Prostate gland (tissue), 2 donors: ENCODE results near the gene MINDY1. TPM values are rescaled to one million over a fixed set of nuclear protein-coding genes. Genes with fewer than 3 reads are reported as not detected.

Experiments used
- DNase-seq: peaks from one replicate; pipeline ENCODE4 v3.0.0-alpha.2; 2019; ENCODE audit warnings: low spot score
- H3K27ac ChIP-seq, 2 donors: fragments of 200-600 bp; sonication (generic); 2 replicates each; pipeline ENCODE4 v1.5.1; 2017 to 2019
- H3K27me3 ChIP-seq: fragments of 200-600 bp; sonication (generic); replicated peaks from 2 replicates; pipeline ENCODE4 v1.5.1; 2019; ENCODE audit not compliant: insufficient read depth
- H3K36me3 ChIP-seq, 2 donors: fragments of 200-600 bp; sonication (generic); 1 replicate in 1 of 2; 2 replicates in 1 of 2; pipeline versions ENCODE4 v1.5.1 to v1.8.1; 2017 to 2019
- H3K4me1 ChIP-seq: fragments of 200-600 bp; sonication (generic); replicated peaks from 2 replicates; pipeline ENCODE4 v1.5.1; 2019
- H3K4me3 ChIP-seq, 2 donors: fragments of 200-600 bp; sonication (generic); 2 replicates each; pipeline ENCODE4 v1.5.1; 2017 to 2019
- H3K9me3 ChIP-seq: fragments of 200-600 bp; sonication (generic); 2 replicates; pipeline ENCODE4 v1.5.1; 2017
- CTCF ChIP-seq, 4 experiments: fragments of 200-600 bp in 2 of 4; fragments of 450-650 bp in 2 of 4; sonication (generic) in 2 of 4; IDR thresholded peaks; 1 replicate in 3 of 4; 2 replicates in 1 of 4; pipeline ENCODE4 v1.5.1; 2016 to 2019; ENCODE audit warnings: antibody characterized with exemption in 4 of 4, mild to moderate bottlenecking in 2 of 4, moderate library complexity in 2 of 4
- POLR2A ChIP-seq: fragments of 450-650 bp; IDR thresholded peaks from one replicate; pipeline ENCODE4 v1.6.1; 2016; ENCODE audit warnings: antibody characterized with exemption, mild to moderate bottlenecking
- POLR2AphosphoS5 ChIP-seq: sonication (generic); formaldehyde crosslinking; IDR thresholded peaks from one replicate; pipeline ENCODE4 v1.6.1; 2017; ENCODE audit warnings: antibody characterized with exemption
- WGBS: methylation state at CpG from one replicate; pipeline ENCODE4 v1.1.5; 2018; 5-methylcytosine and 5-hydroxymethylcytosine counted together
- intact Hi-C: fragments of 100-400 bp; cut with DNase I; formaldehyde crosslinking; loops from one replicate; pipeline ENCODE4 v1.14.2; 2022
- total RNA-seq, 2 donors: library from RNA; depleted of rRNA; stranded (reverse); fragments of >200 nt; gene quantifications; one replicate each; pipeline ENCODE4 v1.1.0, GENCODE V29; 2016

MINDY1 gene
- total RNA-seq, 2 donors from 2014 or later: 26.8 to 65.4 TPM

GRCh38 chr1:151003180-151003579 lies 3.5 kb downstream of the MINDY1 start:
- TF ChIP-seq POLR2A: no peak
- no peak for TF ChIP-seq CTCF (IDR thresholded peaks at IDR 0.05)
- no peak for TF ChIP-seq POLR2AphosphoS5
- H3K36me3 ChIP-seq: peaks cover 5 to 10% of the 10 kb centered on the region in 2 donors
- peaks cover 7% of the 10 kb centered on the region for H3K4me1 ChIP-seq
- no peak overlapping the region for H3K27ac ChIP-seq
- no peak for DNase-seq
- intact Hi-C loops: no loop called here
- no peaks in the 10 kb centered on the region for H3K9me3 ChIP-seq
- H3K27me3 ChIP-seq: no peaks in the 10 kb centered on the region
- no peak overlapping the region for H3K4me3 ChIP-seq

- Histone ChIP-seq H3K27me3 (no peaks in the 10 kb centered on the region), H3K36me3 (peaks cover 6 to 10% of the 10 kb centered on the region in 2 donors), H3K9me3 (no peaks in the 10 kb centered on the region), H3K4me1 (peaks cover 7% of the 10 kb centered on the region), H3K27ac (no peak overlapping the region), H3K4me3 (no peak overlapping the region)
- no peak for TF ChIP-seq POLR2A
- TF ChIP-seq CTCF (IDR thresholded peaks at IDR 0.05): no peak
- TF ChIP-seq POLR2AphosphoS5: no peak
- intact Hi-C loops: no loop called here
- DNase-seq: no peak
- 30% methylated on average over 2 of the region's 2 CpGs for WGBS
Measured at GRCh38 chr1:151002611-151003010, 4.1 kb downstream of the MINDY1 start.

DNA sequence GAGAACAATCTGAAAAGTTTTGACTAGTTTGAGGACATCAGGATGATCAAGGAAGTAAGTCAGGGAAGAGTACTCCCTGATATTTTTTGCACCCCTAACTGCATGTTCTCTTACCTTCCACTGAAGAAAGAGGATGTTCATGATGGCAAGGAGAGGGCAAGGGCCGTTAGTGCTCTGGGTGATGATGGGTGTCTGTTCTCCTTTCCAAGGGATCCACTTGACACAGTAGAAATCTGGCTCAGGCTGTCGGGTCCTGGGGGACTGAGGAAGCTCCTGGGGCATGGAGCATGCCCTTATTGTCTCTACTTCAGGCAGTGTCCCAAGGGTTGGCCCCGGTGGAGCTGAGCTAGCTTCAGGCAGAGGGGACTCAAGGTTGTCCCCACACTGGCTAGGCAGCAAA lies 4.7 kb downstream of the MINDY1 start:
- Histone ChIP-seq H3K27ac (no peak overlapping the region), H3K27me3 (no peaks in the 10 kb centered on the region), H3K36me3 (peaks cover 9 to 10% of the 10 kb centered on the region in 2 donors), H3K4me1 (peaks cover 7% of the 10 kb centered on the region), H3K4me3 (no peak overlapping the region), H3K9me3 (no peaks in the 10 kb centered on the region)
- DNase-seq: no peak
- intact Hi-C loops: no loop called here
- no peak for TF ChIP-seq POLR2A
- no peak for TF ChIP-seq CTCF (IDR thresholded peaks at IDR 0.05)
- TF ChIP-seq POLR2AphosphoS5: no peak
- 91% methylated on average over 3 of the region's 3 CpGs for WGBS

GRCh38 chr1:151001602-151002001 lies 5.1 kb downstream of the MINDY1 start:
- WGBS: 69% methylated on average over 4 of the region's 4 CpGs
- no peaks in the 10 kb centered on the region for H3K9me3 ChIP-seq
- H3K27ac ChIP-seq: no peak overlapping the region
- H3K4me1 ChIP-seq: peaks cover 7% of the 10 kb centered on the region
- H3K4me3 ChIP-seq: no peak overlapping the region
- peaks cover 9 to 10% of the 10 kb centered on the region in 2 donors for H3K36me3 ChIP-seq
- no peaks in the 10 kb centered on the region for H3K27me3 ChIP-seq
- TF ChIP-seq POLR2AphosphoS5 (no peak), POLR2A (no peak), CTCF (IDR thresholded peaks at IDR 0.05) (no peak)
- no peak for DNase-seq
- intact Hi-C loops: no loop called here

DNA sequence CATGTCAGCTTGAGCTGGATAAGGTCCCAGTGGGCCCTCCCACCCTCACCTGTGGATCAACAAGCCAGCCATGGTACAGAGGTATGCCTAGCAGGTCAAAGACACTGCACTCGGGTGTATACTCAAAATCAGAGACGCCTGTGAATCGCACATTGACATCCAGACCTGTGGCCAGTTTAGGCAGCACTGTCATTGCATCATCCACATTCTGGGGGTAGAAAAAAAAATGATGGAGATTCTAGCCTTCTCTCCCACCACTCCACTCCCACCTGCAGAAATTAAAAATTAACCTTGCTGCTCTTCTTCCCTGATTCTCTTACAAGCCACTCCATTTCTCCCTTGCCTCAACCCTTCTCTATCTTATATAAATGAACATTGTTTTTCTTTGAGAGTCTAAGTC lies 6.3 kb downstream of the MINDY1 start:
- peaks cover 9 to 10% of the 10 kb centered on the region in 2 donors for H3K36me3 ChIP-seq
- H3K27me3 ChIP-seq: no peaks in the 10 kb centered on the region
- intact Hi-C loops: no loop called here
- H3K4me1 ChIP-seq: peaks cover 7% of the 10 kb centered on the region
- TF ChIP-seq POLR2A (no peak), CTCF (IDR thresholded peaks at IDR 0.05) (no peak), POLR2AphosphoS5 (no peak)
- no peak overlapping the region for H3K4me3 ChIP-seq
- no peaks in the 10 kb centered on the region for H3K9me3 ChIP-seq
- 100% methylated on average over 3 of the region's 3 CpGs for WGBS
- no peak for DNase-seq
- H3K27ac ChIP-seq: no peak overlapping the region
